Activated T-helper 1 cell treated with Interleukin-2 at 50 U/mL for 16 hours (primary cell): Measurements from ENCODE around the gene DCC.

Experiments
- DNase-seq: peaks from one replicate; pipeline ENCODE4 v3.0.0-alpha.2; 2020; ENCODE audit warnings: low read depth

DCC gene

DNA sequence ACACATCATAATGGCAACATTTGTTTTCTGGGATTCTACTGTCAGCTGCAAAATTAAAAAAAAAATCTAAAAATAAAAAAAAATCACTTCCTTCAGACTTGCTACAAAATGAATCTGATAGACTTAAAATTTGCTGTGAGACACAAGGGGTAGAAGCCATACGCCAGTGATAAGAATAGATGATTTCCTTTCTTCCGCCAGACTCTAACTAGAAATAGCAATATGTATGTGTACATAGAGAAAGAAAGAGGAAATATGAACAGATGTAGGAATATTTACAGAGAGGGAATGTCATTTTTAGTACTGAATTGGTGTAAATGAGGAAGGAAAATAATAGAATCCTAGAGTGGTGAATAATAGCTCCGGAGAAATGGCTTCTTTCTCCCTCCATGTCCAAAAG lies 574.2 kb downstream of the DCC start:
- DNase-seq, result no peak

DNA sequence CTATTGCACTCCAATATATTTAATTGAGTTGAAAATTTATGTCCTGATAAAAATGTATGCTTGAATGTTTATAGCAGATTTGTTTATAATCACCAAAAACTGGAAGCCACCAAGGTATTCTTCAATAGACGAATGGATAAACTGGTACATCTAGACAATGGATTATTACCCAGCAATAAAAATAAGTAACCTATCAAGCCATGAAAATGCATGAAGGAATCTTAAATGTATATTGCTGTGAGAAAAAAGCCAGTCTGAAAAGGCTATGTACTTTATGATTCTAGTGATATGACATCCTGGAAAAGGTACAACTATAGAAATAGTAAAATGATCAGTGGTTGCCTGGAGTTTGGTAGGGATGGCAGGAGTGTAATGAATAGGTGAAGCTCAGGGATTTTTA lies 580.7 kb downstream of the DCC start:
- no peak for DNase-seq

DNA sequence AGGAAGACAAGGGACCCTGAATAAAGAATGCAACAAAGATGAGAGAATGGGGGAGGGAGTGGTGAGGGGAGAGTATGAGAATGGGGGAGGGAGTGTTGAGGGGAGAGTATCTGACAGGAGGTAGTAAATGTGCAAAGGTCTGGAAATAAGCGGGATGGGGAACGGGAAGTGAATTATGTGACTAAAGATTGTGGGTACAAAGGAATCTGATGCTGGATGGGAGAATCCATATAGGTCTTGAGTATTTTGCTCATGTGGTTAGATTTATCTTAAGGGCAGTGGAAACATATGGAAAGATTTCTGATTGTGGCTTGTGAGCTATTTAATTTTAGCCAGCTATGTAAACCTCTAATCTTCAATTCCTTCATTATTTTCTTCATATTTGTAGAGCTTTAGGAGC lies 593.4 kb downstream of the DCC start:
- no peak for DNase-seq

DNA sequence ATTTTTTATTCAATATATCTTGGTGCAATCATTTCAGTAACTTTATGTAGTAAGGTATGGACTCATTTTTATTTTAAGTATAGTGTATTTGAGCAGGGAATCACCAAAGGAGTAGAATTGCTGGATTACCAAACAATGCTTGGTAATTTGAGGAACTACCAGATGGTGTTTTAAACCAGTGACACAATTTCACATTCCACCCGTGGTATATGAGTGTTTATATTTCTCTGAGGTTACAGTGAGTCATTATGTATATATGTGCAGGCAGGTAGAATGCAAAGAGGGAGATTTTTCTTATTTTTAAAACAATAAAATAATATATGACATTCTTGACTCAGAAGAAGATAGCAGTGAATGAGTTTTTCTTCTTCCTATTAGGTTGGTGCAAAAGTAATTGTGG lies 596.9 kb downstream of the DCC start:
- no peak for DNase-seq

DNA sequence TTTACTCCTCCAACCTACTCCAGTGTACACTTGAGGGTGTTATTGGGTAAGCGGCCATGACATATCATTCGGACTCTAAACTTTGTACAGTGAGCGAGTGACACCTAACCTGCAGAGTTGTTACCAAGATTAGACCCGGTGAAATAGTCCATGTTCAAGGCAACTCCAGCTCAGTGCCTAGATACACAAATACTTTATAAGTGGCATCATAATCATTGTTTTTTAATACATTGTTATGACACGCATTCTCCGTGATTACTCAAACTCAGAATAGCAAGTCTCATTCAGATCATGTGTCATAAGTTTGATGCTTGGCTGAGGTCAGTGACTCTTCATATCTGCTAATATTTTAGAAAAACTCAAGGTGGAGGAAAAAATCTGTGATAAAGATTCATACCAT lies 597.8 kb downstream of the DCC start:
- DNase-seq, result no peak

DNA sequence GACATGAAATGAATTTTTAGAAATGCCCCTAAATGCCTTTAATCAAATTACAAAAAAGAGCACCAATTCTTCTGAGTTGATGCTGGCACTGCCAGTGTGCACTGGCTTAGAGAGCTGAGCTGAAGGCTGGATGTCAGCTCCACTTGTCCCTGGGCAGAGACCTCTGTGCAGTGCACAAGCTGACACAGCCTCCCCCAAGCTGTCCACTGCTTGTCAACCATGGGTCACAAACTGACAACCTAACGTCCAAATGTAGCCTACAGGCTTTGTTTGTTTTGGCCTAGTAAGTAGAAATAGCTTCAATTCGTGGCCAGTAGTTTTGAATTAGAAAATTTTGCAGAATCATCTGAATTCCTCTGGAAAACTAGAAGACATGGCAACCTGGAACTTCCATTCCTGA lies 605.6 kb downstream of the DCC start:
- DNase-seq, result no peak

DNA sequence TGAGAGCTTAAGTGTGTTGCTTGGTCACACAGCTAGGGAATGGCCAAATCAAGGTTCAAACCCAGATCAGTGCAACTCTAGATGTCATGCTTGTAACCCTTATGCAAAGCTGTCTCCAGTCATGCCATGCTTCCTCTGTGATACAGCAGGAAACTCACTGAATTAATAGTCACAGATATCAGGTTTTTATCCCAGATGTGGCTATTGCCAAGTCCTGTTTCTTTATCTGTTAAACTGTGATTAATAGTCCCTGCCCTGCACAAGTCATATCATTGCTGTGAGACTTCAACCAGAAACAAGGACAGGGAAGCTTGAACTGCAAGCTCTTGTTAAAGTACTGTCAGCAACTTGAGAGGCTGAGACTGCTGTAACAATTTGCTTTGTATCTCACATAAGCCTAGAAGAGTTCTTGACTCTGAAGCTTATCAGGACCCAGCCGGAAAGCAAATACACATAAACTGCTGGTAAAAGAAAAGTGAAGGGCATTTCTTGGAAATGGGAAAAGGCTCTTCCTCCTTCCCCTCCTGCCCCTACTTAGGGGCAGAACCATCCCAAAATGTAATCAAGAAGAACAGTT lies 609.0 kb downstream of the DCC start:
- DNase-seq, result no peak

DNA sequence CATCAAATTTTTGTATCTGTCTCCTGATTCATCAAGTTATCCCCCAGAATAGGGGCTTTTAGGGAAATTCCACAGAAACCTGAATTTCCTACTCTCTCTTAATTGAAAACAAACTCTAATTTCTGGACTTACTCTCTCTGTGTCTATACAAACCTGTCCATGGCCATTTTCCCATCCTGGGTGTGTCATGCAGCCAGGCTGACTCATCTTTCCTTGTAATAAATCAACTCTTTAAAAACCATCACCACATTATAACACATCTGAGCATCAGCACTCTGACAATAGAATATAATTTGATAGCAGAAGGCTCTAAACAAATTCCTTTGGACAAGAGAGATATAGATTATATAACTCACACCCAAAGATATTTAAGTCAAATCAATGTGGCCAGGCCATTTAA lies 610.2 kb downstream of the DCC start:
- no peak for DNase-seq

DNA sequence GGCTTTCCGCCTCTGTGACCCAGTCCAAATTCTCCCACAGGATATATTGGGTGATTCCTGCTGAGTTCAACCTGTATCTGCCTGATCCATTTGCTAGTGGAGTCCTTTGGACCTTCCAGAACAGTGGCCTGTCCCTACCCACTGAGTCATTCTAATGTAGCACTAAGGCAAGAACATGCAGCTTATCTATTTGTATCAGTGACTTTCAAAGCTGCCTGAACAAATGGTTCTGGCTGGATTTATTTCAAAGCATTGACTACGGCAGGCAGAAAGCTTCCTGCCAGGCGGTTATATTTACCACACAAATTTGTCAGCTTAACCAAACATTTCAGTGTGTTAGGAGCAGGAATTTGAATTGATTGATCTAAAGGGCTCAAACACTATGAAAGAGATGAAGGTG lies 613.4 kb downstream of the DCC start:
- no peak for DNase-seq

DNA sequence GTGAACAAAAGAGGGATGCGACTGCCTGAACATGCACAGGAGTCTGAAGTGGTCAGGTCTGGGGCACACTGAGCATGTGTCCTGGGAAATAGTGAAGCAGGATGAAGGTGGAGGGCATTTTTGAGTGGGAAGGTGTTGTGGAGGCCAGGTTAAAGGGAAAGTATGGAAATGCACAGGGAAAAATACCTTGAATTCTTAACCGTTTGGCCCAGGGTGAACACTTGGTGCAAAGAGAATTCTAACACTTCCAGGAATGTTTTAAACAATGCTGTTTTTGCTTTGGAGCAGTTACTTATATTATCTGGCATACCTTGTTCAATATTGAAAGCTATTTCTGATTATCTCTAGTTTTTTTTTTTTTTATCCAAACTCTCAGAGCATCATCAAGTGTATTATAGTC lies 623.5 kb downstream of the DCC start:
- no peak for DNase-seq

DNA sequence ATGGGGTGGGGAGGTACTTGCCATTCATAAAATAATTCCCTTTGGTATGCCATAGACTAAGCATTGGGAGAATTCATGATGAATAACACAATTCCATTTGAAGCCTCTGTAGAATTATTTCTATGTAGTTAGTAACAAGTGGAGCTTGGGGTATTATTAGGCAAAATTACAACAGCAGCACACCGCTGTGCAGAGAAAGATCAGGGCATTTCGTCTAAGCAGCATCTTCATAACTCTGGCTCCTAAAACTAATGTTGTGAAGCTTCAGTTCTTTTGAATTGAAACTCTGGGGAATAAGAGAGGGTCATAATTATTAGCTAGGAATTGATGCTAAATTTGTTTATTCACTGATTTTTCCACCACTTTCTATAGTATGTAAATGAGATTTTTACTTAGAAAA lies 630.7 kb downstream of the DCC start:
- DNase-seq, result no peak

DNA sequence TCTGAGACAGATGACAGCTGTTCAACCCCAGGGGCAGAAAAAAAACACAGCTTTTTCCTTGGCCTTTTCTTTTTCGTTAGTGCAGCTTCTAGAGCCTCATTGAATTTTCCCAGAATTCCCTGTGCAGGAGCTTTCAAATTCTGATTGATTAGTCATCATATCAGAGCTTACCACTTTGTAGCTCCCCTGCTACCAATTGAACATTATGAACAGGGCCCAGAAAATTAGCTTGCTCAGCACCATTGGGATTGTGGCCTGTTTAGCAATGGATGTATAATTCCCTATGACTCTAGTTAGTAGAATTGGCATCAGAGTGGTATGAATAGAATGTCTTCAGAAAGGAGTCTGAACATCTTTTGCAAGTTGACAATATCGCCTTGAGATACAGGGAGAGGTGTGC lies 631.1 kb downstream of the DCC start:
- no peak for DNase-seq

DNA sequence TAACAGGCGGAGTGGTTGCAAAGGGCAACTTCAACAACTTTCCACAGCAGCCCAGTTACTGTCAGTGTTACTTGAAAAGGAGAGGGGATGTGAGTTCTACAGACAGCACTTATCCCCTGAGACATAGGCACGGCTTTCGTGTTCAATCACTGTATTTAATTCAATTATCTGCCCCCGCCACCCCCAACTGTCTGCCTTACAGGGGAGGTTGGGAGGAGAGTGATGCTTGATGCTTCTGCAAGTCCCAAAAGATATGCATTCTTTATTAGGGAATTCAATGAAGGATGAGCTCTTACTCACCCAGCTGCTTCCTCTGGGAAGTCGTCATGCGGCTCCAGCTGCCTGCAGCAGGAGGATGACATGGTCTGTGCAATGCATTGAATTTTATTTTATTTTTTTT lies 639.9 kb downstream of the DCC start:
- DNase-seq, result no peak

DNA sequence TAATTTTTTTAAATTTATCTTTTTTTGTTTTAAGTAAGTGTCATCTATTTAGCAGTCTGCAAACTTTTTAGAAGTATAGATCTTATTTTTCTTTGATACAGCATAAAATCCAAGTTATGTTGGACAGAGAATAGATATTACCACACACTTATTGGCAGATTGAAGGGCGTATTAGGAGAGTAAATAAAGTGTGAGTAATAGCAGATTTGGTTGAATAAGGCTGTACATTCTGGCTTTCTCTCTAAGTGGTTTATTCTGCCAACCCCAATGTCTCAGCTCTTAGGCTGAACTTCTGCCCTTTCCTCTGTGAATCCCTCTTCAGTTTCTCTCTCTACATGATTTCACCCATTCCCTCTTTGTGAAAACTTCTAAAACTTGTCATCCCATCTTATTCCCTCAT lies 651.2 kb downstream of the DCC start:
- DNase-seq, result no peak

DNA sequence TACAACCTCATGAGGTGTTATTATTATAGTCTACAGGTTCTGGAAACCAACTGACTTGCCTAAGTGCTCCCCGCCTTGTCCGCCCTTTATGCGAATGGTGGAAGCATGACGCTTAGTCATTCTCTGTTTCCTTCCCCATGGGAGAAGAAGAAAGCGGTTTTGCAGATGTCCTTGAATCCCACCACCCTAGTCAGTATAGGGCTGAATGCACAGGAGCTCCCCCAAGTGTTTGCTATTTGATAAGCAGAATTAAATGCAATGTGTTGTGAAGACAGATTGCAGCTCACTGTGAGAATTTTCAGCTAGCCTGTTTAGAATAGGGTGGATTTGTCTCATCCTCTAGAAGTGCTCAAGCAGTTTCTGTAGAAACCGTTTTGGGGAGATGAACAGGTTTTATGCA lies 652.0 kb downstream of the DCC start:
- no peak for DNase-seq

DNA sequence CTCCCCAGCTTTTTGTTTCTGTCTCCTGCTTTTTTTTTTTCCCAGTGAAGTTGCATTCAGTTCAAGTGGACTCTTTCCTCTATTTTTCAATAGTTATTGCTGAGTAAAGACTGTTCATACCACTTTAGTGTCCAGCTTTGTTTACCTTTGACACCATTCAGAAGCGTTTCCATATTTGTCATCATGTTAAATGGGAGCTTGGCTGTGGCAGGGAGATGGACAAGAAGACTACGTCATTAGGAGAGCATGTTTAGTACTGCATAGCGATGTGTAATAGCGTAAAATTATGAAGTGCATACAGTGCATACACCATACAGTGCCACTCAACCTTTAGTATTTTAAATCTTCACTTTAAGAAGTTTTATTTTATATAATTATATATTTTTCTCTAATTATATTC lies 655.9 kb downstream of the DCC start:
- no peak for DNase-seq

DNA sequence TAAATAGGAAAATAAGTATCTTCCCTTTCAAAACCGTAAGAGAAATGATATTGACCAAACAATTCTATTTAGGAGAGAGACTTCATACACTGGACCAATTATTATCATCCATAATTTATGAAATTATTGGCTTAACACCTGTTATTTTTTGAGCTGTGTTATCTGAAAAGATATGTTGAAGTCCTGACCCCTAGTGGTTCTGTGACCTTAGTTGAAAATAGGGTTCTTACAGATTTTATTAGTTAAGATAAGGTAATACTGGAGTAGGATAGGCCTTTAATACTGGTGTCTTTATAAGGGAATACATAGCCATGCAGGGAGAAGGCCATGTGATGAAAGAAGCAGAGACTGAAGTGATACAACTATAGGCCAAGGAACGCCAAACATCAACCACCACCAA lies 659.6 kb downstream of the DCC start:
- no peak for DNase-seq

DNA sequence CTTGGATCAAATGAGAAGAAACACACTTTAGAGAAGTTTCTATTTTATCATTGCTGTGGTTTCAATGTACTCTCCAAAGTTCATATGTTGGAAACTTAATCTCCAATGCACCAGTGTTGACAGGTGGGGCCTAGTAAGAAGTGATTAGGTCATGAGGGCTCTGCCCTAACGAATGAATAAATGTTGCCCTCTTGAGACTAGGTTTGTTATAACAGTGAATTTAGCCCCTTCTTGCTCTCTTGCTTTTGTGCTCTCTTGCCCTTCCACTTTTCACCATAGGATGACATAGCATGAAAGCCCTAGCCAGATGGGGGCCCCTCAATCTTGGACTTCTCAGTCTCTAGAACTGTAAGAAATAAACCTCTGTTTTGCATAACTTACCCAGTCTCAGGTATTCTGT lies 664.8 kb downstream of the DCC start:
- no peak for DNase-seq

DNA sequence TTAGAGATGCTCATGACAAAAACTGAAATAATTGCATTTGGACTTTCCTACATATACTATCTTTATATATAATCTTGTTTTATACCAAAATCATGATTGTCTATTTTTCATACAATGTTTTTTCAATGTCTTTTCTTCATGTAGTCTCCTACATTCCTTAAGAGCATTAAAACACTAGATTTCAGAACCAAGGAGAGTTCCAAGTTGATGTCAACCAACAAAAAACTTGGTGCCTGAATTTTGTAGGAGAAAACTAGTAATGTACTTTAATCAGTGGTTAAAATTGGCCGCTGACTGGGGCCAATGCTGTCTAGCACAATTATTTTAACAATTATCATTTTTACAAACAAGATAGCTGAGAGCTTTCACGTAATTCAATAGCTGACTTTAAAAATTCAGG lies 678.8 kb downstream of the DCC start:
- DNase-seq, result no peak

DNA sequence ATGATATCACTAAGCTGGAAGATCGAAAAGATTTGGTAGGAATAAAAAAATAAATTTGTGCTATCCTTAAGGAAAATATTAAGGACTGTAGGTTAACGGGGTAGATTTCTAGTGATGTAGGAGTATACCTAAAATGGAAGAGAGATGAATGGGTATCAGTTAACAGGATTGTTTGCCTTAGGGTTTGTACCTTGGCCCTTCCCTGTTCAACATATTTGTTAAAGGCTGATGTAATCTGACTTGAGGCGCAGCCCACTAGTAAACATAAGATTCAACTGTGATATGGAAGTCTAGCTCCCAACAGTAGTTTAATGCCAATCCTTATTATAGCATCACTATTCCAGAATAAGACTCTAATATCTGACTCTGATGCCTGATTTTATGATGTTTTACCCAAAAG lies 685.2 kb downstream of the DCC start:
- DNase-seq, result no peak

DNA sequence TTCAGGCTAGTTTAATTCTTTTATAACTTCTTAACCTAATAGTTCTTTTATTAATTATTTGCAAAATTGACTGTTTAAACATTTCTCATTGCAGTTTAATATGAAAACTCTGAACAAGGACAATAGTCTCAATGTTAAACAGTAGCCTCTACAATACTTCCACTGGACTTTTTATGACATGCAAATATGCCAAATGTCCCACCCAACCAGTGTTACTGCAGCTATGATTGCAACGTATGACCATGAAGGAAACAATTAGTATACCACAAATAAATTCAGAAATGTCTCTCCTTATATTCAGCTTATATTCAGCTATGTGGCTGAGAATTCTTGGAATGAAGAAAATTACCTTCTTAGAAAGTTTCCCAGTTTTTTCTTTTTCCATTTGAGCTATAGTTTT lies 688.6 kb downstream of the DCC start:
- DNase-seq, result no peak

DNA sequence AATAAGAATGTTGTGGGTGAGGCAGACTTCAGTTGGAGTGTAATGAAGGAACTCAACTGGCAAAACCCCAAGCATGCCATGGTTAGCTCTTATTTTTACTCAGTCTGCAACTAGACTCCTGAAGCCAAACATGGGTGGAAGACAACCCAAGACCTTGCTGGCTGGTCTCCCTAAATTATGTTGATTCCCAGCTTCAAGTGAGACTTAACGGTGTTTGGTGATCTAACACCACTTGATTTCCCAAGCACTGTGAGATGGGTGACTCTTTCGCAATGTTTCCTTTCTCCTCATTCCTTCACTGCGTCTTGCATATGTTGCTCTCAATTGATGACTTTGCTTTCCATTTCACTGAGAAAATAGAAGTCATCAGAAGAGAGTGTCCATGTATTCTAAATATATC lies 693.1 kb downstream of the DCC start:
- DNase-seq, result no peak

DNA sequence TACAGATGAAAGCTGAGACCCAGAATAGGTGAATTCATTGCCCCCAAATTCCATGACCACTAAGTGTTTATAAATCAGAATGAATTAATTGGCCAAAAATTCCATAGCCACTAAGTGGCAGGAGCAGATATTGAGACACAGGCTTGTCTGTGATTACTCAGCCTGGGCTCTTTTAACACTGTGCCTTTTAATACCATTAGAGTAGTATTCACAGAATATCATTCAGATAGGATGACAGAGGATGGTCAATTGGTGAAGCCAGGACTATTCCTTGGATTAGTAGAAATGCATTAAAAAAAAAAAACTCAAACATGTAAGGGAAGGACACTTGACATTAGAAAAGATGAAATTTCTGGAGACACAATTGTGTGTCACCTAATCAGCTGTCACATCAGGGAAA lies 698.6 kb downstream of the DCC start:
- DNase-seq, result no peak

DNA sequence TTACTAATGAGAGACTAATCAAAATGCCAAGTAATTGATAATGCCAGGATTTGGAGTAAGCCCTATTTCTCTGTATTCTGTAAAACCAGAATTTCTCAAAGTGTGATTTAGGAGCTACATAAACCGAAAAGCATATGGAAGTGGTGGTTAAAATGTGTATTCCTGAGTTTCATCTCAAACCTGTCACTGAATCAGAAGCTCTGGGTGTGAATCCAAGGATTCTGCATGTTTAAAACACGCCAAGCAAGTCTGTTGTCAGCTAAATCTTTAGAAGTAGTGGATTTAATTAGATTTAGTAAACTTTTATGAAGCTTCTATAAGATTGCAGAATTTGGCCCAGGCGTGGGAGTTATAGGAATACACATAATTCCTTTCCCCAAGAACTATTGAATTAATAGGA lies 700.3 kb downstream of the DCC start:
- no peak for DNase-seq

DNA sequence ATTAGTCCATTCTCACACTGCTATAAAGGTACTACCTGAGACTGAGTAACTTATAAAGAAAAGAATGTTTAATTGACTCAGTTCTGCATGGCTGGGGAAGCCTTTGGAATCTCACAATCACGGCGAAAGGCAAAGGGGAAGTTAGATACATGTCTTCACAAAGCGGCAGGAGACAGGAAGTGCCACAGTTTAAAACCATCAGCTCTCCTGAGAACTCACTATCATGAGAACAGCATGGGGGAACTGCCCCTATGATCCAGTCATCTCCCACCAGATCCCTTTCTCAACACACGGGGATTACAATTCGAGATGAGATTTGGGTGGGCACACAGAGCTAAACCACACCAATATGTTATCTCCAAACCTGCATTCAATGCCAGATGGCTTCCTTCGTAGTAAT lies 716.1 kb downstream of the DCC start:
- DNase-seq, result no peak
